VCaP (cell line): ENCODE data around the gene ZNF324B.
A peak's percentile ranks its signal among the peaks of the same experiment; 100 is the strongest.
"Not testable (repeated sequence)": the region's sequence is repeated elsewhere in the genome, so short reads cannot be mapped to it uniquely, and the experiment has no call there.

ENCODE experiments used
- H3K27ac ChIP-seq: fragments of 450-650 bp; 2 replicates; pipeline ENCODE4 v1.5.1; 2017
- CTCF ChIP-seq: fragments of 450-650 bp; conservative IDR thresholded peaks from 2 replicates; pipeline ENCODE4 v1.5.1; 2017; ENCODE audit warnings: mild to moderate bottlenecking, moderate library complexity

Gene ZNF324B

GRCh38 chr19:58466089-58466759, 14.8 kb downstream of the ZNF324B start:
- no peak for TF ChIP-seq CTCF
- H3K27ac ChIP-seq = peak overlapping the region; percentile 78

- H3K27ac ChIP-seq = peak within 1 kb of the TSS; percentile 78
- no peak for TF ChIP-seq CTCF
These were observed 15.6 kb downstream of the ZNF324B start, which contains the start of gene ZNF324 for GRCh38 chr19:58466760-58467589. Gene ZNF324, plus strand, starts transcription at chr19:58467080. Its CDS starts 2,106 bp downstream, at chr19:58469186.

- H3K27ac ChIP-seq = no peak overlapping the region; the same call in 1 of the 2 replicates
- no peak for TF ChIP-seq CTCF
These were observed 16.9 kb downstream of the ZNF324B start for GRCh38 chr19:58468216-58468839.

- no peak for TF ChIP-seq CTCF
- H3K27ac ChIP-seq = no peak overlapping the region
These were observed 18.0 kb downstream of the ZNF324B start for GRCh38 chr19:58469241-58470013.

GRCh38 chr19:58470837-58471543, 19.6 kb downstream of the ZNF324B start:
- not testable (repeated sequence) for H3K27ac ChIP-seq

- H3K27ac ChIP-seq = no peak overlapping the region
- no peak for TF ChIP-seq CTCF
These were observed 20.3 kb downstream of the ZNF324B start for GRCh38 chr19:58471736-58472135.

GRCh38 chr19:58473775-58474174, 22.4 kb downstream of the ZNF324B start:
- TF ChIP-seq CTCF = no peak

More at GRCh38 chr19:58473775-58474174, 22.4 kb downstream of the ZNF324B start:
- no peak overlapping the region for H3K27ac ChIP-seq
